H54 (cell line): Measurements from ENCODE around the gene NOTUM.
"Not testable (repeated sequence)": the region's sequence is repeated elsewhere in the genome, so short reads cannot be mapped to it uniquely, and the experiment has no call there.

Experiments
- DNase-seq: peaks from one replicate; pipeline ENCODE4 v3.0.0; 2011; ENCODE audit warnings: low spot score, mixed read lengths; ENCODE audit not compliant: insufficient read length
- FAIRE-seq: peaks from 3 replicates; lab custom pipeline; 2011; peaks lifted over from hg19 to GRCh38; lab: Jason Lieb, UNC
- POLR2A ChIP-seq: IDR thresholded peaks from 2 replicates; pipeline ENCODE4 v1.6.1; 2011; ENCODE audit warnings: low read depth, mild to moderate bottlenecking, low read length

NOTUM gene

GRCh38 chr17:81992306-81993102 lies 31.5 kb upstream of the NOTUM start:
- FAIRE-seq, result no peak
- no peak for DNase-seq
- TF ChIP-seq POLR2A, result no peak

GRCh38 chr17:81991684-81992305 lies 30.8 kb upstream of the NOTUM start:
- FAIRE-seq (no peak), DNase-seq (peak; percentile 95)
- no peak for TF ChIP-seq POLR2A

GRCh38 chr17:81990836-81991683 lies 30.1 kb upstream of the NOTUM start:
- no peak for DNase-seq
- TF ChIP-seq POLR2A, result no peak
- no peak for FAIRE-seq

GRCh38 chr17:81987161-81987770 lies 26.3 kb upstream of the NOTUM start:
- FAIRE-seq (no peak), DNase-seq (no peak)
- no peak for TF ChIP-seq POLR2A

- TF ChIP-seq POLR2A, result no peak
- DNase-seq, result no peak
- no peak for FAIRE-seq
Measured at GRCh38 chr17:81986606-81987005, 25.6 kb upstream of the NOTUM start.

GRCh38 chr17:81984773-81985410 lies 23.9 kb upstream of the NOTUM start:
- TF ChIP-seq POLR2A, result no peak
- DNase-seq (no peak), FAIRE-seq (no peak)

- no peak for TF ChIP-seq POLR2A
- FAIRE-seq, result no peak
- no peak for DNase-seq
Measured at GRCh38 chr17:81983639-81984373, 22.8 kb upstream of the NOTUM start.

GRCh38 chr17:81983011-81983638 lies 22.1 kb upstream of the NOTUM start:
- DNase-seq (no peak), FAIRE-seq (no peak)
- no peak for TF ChIP-seq POLR2A

- FAIRE-seq, DNase-seq: not testable (repeated sequence)
Measured at GRCh38 chr17:81981511-81981910, 20.5 kb upstream of the NOTUM start.

GRCh38 chr17:81980707-81981343 lies 19.8 kb upstream of the NOTUM start:
- no peak for FAIRE-seq
- DNase-seq, result no peak
- no peak for TF ChIP-seq POLR2A

- no peak for TF ChIP-seq POLR2A
- no peak for DNase-seq
- FAIRE-seq, result no peak
Measured at GRCh38 chr17:81980122-81980521, 19.1 kb upstream of the NOTUM start.

GRCh38 chr17:81978524-81979298 lies 17.7 kb upstream of the NOTUM start:
- no peak for FAIRE-seq
- TF ChIP-seq POLR2A, result no peak
- no peak for DNase-seq
